Panc1 (cell line): ENCODE measurements around the gene GPAM. TPM values are rescaled to one million over a fixed set of nuclear protein-coding genes. Genes with fewer than 3 reads are reported as not detected.

Source experiments
- ATAC-seq: fragments of 200-7000 bp; cut with Tn5 transposase; 2 replicates; pipeline ENCODE4 v1.9.1; 2020; ENCODE audit warnings: mild to moderate bottlenecking, moderate library complexity
- BruUV-seq: library from RNA; stranded (reverse); fragments of 400-500 nt; replicated peaks from 2 replicates; lab custom pipeline; 2021; lab: Mats Ljungman, UMichigan
- CTCF ChIA-PET: fragments of 300-600 bp; sonication (Branson Sonifier 250); formaldehyde crosslinking; loops from one replicate; lab custom pipeline; 2022; ENCODE audit warnings: antibody characterized with exemption; lab: Charles Lee
- POLR2A ChIA-PET: fragments of 300-600 bp; sonication (Branson Sonifier 250); formaldehyde crosslinking; loops from one replicate; lab custom pipeline; 2022; ENCODE audit warnings: antibody characterized with exemption; lab: Charles Lee
- DNase-seq: peaks from one replicate; pipeline ENCODE4 v3.0.0-alpha.2; 2010; ENCODE audit warnings: low read depth, low spot score
- H3K27ac ChIP-seq: 2 replicates; pipeline ENCODE4 v1.5.1; 2011; ENCODE audit warnings: mild to moderate bottlenecking, low read length, inconsistent platforms
- H3K27me3 ChIP-seq: fragments of 200-500 bp; sonication (Bioruptor generic); 2 replicates; pipeline ENCODE4 v1.6.0; 2014; ENCODE audit warnings: low read length, inconsistent platforms; ENCODE audit not compliant: control insufficient read depth, insufficient read depth
- H3K36me3 ChIP-seq: fragments of 200-500 bp; sonication (Bioruptor generic); 2 replicates; pipeline ENCODE4 v1.5.1; 2014; ENCODE audit warnings: inconsistent platforms, mild to moderate bottlenecking, low read length, moderate library complexity; ENCODE audit not compliant: control insufficient read depth, insufficient read depth
- H3K4me1 ChIP-seq: 2 replicates; pipeline ENCODE4 v1.5.1; 2011; ENCODE audit warnings: inconsistent platforms, mild to moderate bottlenecking, low read length, moderate library complexity; ENCODE audit not compliant: control insufficient read depth, insufficient read depth
- H3K4me3 ChIP-seq, 2 experiments: 2 replicates each; pipeline ENCODE4 v1.5.1; 2011 to 2012; ENCODE audit warnings: low read depth in 2 of 2, low read length in 2 of 2, mild to moderate bottlenecking in 2 of 2, inconsistent platforms in 1 of 2, moderate library complexity in 1 of 2
- H3K9me3 ChIP-seq: fragments of 200-500 bp; sonication (Bioruptor generic); 2 replicates; pipeline ENCODE4 v1.5.1; 2014; ENCODE audit warnings: low read depth, mild to moderate bottlenecking, inconsistent platforms, low read length, moderate library complexity; ENCODE audit not compliant: control insufficient read depth, insufficient read depth
- POLR2AphosphoS5 ChIP-seq: IDR thresholded peaks from 2 replicates; pipeline ENCODE4 v1.6.1; 2012; ENCODE audit warnings: mild to moderate bottlenecking, low read depth, low read length, moderate library complexity
- SIN3A ChIP-seq: IDR thresholded peaks from 2 replicates; pipeline ENCODE4 v1.6.1; 2012; ENCODE audit warnings: low read depth, mild to moderate bottlenecking, low read length, moderate library complexity, borderline replicate concordance; ENCODE audit not compliant: insufficient read depth
- TCF7L2 ChIP-seq: IDR thresholded peaks from 2 replicates; pipeline ENCODE4 v1.6.1; 2011; ENCODE audit warnings: mild to moderate bottlenecking, low read depth, low read length, inconsistent platforms
- in situ Hi-C: cut with HindIII; loops from 2 replicates; pipeline ENCODE4 v1.10.0; 2016; ENCODE audit warnings: low sequenced_read_pairs, low pct_unique_long_range_greater_than_20kb
- intact Hi-C: fragments of 100-400 bp; cut with micrococcal nuclease; formaldehyde crosslinking; loops from one replicate; pipeline ENCODE4 v1.10.0; 2022; ENCODE audit not compliant: unreplicated experiment
- total RNA-seq: library from RNA; stranded (reverse); gene quantifications from one replicate; pipeline ENCODE4 v1.2.1, GENCODE V29; 2021; ENCODE audit not compliant: unreplicated experiment
- TF ChIP-seq, protein P1 (sequence below), 2 experiments: IDR thresholded peaks; 2 replicates each; pipeline ENCODE4 v1.6.1; 2011 to 2012; ENCODE audit warnings: low read depth in 2 of 2, control low read depth in 1 of 2, low read length in 1 of 2, mild to moderate bottlenecking in 1 of 2, moderate library complexity in 1 of 2; ENCODE audit not compliant: insufficient read depth in 1 of 2
- TF ChIP-seq, protein P2 (sequence below): fragments of 450-650 bp; IDR thresholded peaks from 2 replicates; pipeline ENCODE4 v1.5.1; 2017; ENCODE audit warnings: mild to moderate bottlenecking

GPAM gene
- total RNA-seq, 1 experiment from 2014 or later = 8.0 TPM

- H3K27ac ChIP-seq = no peak overlapping the region
Measured at GRCh38 chr10:112231602-112232400, 48.2 kb upstream of the GPAM start.

GRCh38 chr10:112230325-112230988 lies 46.9 kb upstream of the GPAM start:
- no peak overlapping the region for H3K4me3 ChIP-seq
- BruUV-seq = no TSS peak
- H3K27ac ChIP-seq = no peak overlapping the region
- DNase-seq = no peak
- intact Hi-C loops = no loop called here
- CTCF ChIA-PET = no interaction called here
- H3K4me1 ChIP-seq = no peaks in the 10 kb centered on the region
- no peaks in the 10 kb centered on the region for H3K36me3 ChIP-seq
- no peak for ATAC-seq
- in situ Hi-C loops = no loop called here
- POLR2A ChIA-PET = no interaction called here
- no peak for TF ChIP-seq SIN3A
- TF ChIP-seq, protein P1, sequence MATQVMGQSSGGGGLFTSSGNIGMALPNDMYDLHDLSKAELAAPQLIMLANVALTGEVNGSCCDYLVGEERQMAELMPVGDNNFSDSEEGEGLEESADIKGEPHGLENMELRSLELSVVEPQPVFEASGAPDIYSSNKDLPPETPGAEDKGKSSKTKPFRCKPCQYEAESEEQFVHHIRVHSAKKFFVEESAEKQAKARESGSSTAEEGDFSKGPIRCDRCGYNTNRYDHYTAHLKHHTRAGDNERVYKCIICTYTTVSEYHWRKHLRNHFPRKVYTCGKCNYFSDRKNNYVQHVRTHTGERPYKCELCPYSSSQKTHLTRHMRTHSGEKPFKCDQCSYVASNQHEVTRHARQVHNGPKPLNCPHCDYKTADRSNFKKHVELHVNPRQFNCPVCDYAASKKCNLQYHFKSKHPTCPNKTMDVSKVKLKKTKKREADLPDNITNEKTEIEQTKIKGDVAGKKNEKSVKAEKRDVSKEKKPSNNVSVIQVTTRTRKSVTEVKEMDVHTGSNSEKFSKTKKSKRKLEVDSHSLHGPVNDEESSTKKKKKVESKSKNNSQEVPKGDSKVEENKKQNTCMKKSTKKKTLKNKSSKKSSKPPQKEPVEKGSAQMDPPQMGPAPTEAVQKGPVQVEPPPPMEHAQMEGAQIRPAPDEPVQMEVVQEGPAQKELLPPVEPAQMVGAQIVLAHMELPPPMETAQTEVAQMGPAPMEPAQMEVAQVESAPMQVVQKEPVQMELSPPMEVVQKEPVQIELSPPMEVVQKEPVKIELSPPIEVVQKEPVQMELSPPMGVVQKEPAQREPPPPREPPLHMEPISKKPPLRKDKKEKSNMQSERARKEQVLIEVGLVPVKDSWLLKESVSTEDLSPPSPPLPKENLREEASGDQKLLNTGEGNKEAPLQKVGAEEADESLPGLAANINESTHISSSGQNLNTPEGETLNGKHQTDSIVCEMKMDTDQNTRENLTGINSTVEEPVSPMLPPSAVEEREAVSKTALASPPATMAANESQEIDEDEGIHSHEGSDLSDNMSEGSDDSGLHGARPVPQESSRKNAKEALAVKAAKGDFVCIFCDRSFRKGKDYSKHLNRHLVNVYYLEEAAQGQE (IDR thresholded peaks at IDR 0.05; ENCODE audit: insufficient read depth in 1 of 2, low read depth in 2 of 2, low read length in 1 of 2) = no peak
- no peak for TF ChIP-seq POLR2AphosphoS5
- no peak for TF ChIP-seq TCF7L2
- TF ChIP-seq, protein P2, sequence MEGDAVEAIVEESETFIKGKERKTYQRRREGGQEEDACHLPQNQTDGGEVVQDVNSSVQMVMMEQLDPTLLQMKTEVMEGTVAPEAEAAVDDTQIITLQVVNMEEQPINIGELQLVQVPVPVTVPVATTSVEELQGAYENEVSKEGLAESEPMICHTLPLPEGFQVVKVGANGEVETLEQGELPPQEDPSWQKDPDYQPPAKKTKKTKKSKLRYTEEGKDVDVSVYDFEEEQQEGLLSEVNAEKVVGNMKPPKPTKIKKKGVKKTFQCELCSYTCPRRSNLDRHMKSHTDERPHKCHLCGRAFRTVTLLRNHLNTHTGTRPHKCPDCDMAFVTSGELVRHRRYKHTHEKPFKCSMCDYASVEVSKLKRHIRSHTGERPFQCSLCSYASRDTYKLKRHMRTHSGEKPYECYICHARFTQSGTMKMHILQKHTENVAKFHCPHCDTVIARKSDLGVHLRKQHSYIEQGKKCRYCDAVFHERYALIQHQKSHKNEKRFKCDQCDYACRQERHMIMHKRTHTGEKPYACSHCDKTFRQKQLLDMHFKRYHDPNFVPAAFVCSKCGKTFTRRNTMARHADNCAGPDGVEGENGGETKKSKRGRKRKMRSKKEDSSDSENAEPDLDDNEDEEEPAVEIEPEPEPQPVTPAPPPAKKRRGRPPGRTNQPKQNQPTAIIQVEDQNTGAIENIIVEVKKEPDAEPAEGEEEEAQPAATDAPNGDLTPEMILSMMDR = no peak
- H3K9me3 ChIP-seq = no peaks in the 10 kb centered on the region
- no peaks in the 10 kb centered on the region for H3K27me3 ChIP-seq

More at GRCh38 chr10:112231602-112232400, 48.2 kb upstream of the GPAM start:
- ATAC-seq (no peak), DNase-seq (no peak)
- H3K4me3 ChIP-seq = no peak overlapping the region
- H3K4me1 ChIP-seq = no peaks in the 10 kb centered on the region
- in situ Hi-C loops (no loop called here), intact Hi-C loops (no loop called here)
- ChIA-PET CTCF (no interaction called here), POLR2A (no interaction called here)
- no peaks in the 10 kb centered on the region for H3K9me3 ChIP-seq
- H3K36me3 ChIP-seq = no peaks in the 10 kb centered on the region
- TF ChIP-seq, protein P1 (IDR thresholded peaks at IDR 0.05; ENCODE audit: insufficient read depth in 1 of 2, low read depth in 2 of 2, low read length in 1 of 2) = no peak
- TF ChIP-seq TCF7L2 (no peak), POLR2AphosphoS5 (no peak)
- TF ChIP-seq, protein P2 = no peak
- no TSS peak for BruUV-seq
- H3K27me3 ChIP-seq = no peaks in the 10 kb centered on the region
